IMR-90 (cell line): ENCODE data around the gene SLC9B2. TPM values are rescaled to one million over a fixed set of nuclear protein-coding genes. Genes with fewer than 3 reads are reported as not detected.

Experiments used
- ATAC-seq: fragments of 200-7000 bp; cut with Tn5 transposase; 2 replicates; pipeline ENCODE4 v1.9.1; 2020; ENCODE audit warnings: low read depth, mild to moderate bottlenecking, moderate library complexity
- BruUV-seq: library from RNA; stranded (reverse); fragments of 400-500 nt; replicated peaks from 2 replicates; lab custom pipeline; 2021; lab: Mats Ljungman, UMichigan
- CTCF ChIA-PET: fragments of 300-600 bp; formaldehyde crosslinking; extraction: SDS; loops from one replicate; lab custom pipeline; 2021; ENCODE audit warnings: antibody characterized with exemption; lab: Yijun Ruan, JAX
- POLR2A ChIA-PET: fragments of 300-600 bp; sonication (Branson Sonifier 250); formaldehyde crosslinking; loops from one replicate; lab custom pipeline; 2022; ENCODE audit warnings: antibody characterized with exemption; ENCODE audit not compliant: unreplicated experiment; lab: Charles Lee
- DNase-seq: peaks from one replicate; pipeline ENCODE4 v3.0.0; 2013
- H2AFZ ChIP-seq: replicated peaks from 2 replicates; pipeline ENCODE3; 2013; ENCODE audit warnings: low read length, mild to moderate bottlenecking; ENCODE audit not compliant: poor library complexity
- H2AK5ac ChIP-seq: 2 replicates; pipeline ENCODE4 v1.6.1; 2013; ENCODE audit warnings: low read depth, low read length, inconsistent platforms
- H2AK9ac ChIP-seq: replicated peaks from 2 replicates; pipeline ENCODE3; 2013; ENCODE audit warnings: mild to moderate bottlenecking, low read depth, low read length, moderate library complexity; ENCODE audit not compliant: poor library complexity
- H2BK120ac ChIP-seq: 2 replicates; pipeline ENCODE4 v1.6.1; 2013; ENCODE audit warnings: low read depth, low read length, inconsistent platforms
- H2BK15ac ChIP-seq: 3 replicates; pipeline ENCODE4 v1.6.1; 2013; ENCODE audit warnings: low read depth, low read length, inconsistent platforms
- H2BK20ac ChIP-seq: 2 replicates; pipeline ENCODE4 v1.6.1; 2013; ENCODE audit warnings: low read depth, mild to moderate bottlenecking, inconsistent platforms, low read length, moderate library complexity
- H2BK5ac ChIP-seq: 2 replicates; pipeline ENCODE4 v1.6.1; 2013; ENCODE audit warnings: mild to moderate bottlenecking, low read depth, low read length, inconsistent platforms; ENCODE audit not compliant: poor library complexity, severe bottlenecking
- H3K14ac ChIP-seq: replicated peaks from 2 replicates; pipeline ENCODE4 v1.6.1; 2013; ENCODE audit warnings: low read depth, low read length, inconsistent platforms
- H3K18ac ChIP-seq: 2 replicates; pipeline ENCODE4 v1.6.1; 2013; ENCODE audit warnings: low read depth, low read length, control low read depth
- H3K23ac ChIP-seq: 2 replicates; pipeline ENCODE4 v1.6.1; 2013; ENCODE audit warnings: low read depth, low read length, inconsistent platforms
- H3K27ac ChIP-seq: 2 replicates; pipeline ENCODE4 v1.5.1; 2013; ENCODE audit warnings: mild to moderate bottlenecking, control low read depth, low read length; ENCODE audit not compliant: insufficient read depth
- H3K27me3 ChIP-seq: 2 replicates; pipeline ENCODE4 v1.6.1; 2013; ENCODE audit warnings: low read length; ENCODE audit not compliant: control insufficient read depth, insufficient read depth
- H3K36me3 ChIP-seq: 2 replicates; pipeline ENCODE4 v1.6.1; 2013; ENCODE audit warnings: low read length, mixed read lengths; ENCODE audit not compliant: control insufficient read depth, insufficient read depth
- H3K4ac ChIP-seq: 2 replicates; pipeline ENCODE4 v1.6.1; 2013; ENCODE audit warnings: low read depth, low read length, inconsistent platforms
- H3K4me1 ChIP-seq: 2 replicates; pipeline ENCODE4 v1.6.1; 2013; ENCODE audit warnings: low read length, mixed read lengths; ENCODE audit not compliant: control insufficient read depth, insufficient read depth
- H3K4me2 ChIP-seq: 2 replicates; pipeline ENCODE4 v1.6.1; 2013; ENCODE audit warnings: low read depth, mild to moderate bottlenecking, control low read depth, low read length, moderate library complexity
- H3K4me3 ChIP-seq: 2 replicates; pipeline ENCODE4 v1.5.1; 2013; ENCODE audit warnings: low read depth, mild to moderate bottlenecking, control low read depth, low read length, moderate library complexity; ENCODE audit not compliant: insufficient read depth
- H3K56ac ChIP-seq: 2 replicates; pipeline ENCODE4 v1.6.1; 2013; ENCODE audit warnings: low read length, inconsistent platforms; ENCODE audit not compliant: insufficient read depth; ENCODE audit errors: extremely low read depth
- H3K79me1 ChIP-seq, 2 experiments: 2 replicates each; pipeline ENCODE4 v1.6.1; 2013; ENCODE audit warnings: low read length in 2 of 2, inconsistent platforms in 1 of 2, low read depth in 1 of 2
- H3K9ac ChIP-seq: 2 replicates; pipeline ENCODE4 v1.6.1; 2013; ENCODE audit warnings: low read depth, low read length, control low read depth
- H3K9me1 ChIP-seq: 2 replicates; pipeline ENCODE4 v1.6.1; 2013; ENCODE audit warnings: low read length, inconsistent platforms; ENCODE audit not compliant: insufficient read depth
- H3K9me3 ChIP-seq: 2 replicates; pipeline ENCODE4 v1.6.1; 2013; ENCODE audit warnings: low read length; ENCODE audit not compliant: control insufficient read depth, insufficient read depth
- H4K20me1 ChIP-seq: 2 replicates; pipeline ENCODE4 v1.6.1; 2013; ENCODE audit warnings: low read length, inconsistent platforms; ENCODE audit not compliant: insufficient read depth
- H4K5ac ChIP-seq: 2 replicates; pipeline ENCODE4 v1.6.1; 2013; ENCODE audit warnings: mild to moderate bottlenecking, low read depth, low read length, control low read depth
- H4K8ac ChIP-seq, 2 experiments: 2 replicates each; pipeline ENCODE4 v1.6.1; 2013; ENCODE audit warnings: low read depth in 2 of 2, low read length in 2 of 2, control low read depth in 1 of 2, inconsistent platforms in 1 of 2
- H4K91ac ChIP-seq: 2 replicates; pipeline ENCODE4 v1.6.1; 2013; ENCODE audit warnings: low read depth, low read length, inconsistent platforms; ENCODE audit not compliant: insufficient read depth
- FOS ChIP-seq: fragments of 150-350 bp; IDR thresholded peaks from 2 replicates; pipeline ENCODE4 v1.6.1; 2016; ENCODE audit warnings: low read depth, low read length
- POLR2A ChIP-seq: IDR thresholded peaks from 2 replicates; pipeline ENCODE4 v1.6.1; 2012; ENCODE audit warnings: mild to moderate bottlenecking, low read depth, low read length
- WGBS, 2 experiments: methylation state at CpG; one replicate each; pipeline versions ENCODE4 v1.1.5 to v1.1.7; 2013; ENCODE audit warnings: missing lambda C conversion rate in 2 of 2; ENCODE audit not compliant: insufficient read length in 1 of 2; ENCODE audit errors: extremely low coverage in 2 of 2; 5-methylcytosine and 5-hydroxymethylcytosine counted together
- dilution Hi-C: fragments of 300-500 bp; cut with HindIII; formaldehyde crosslinking; loops from one replicate; pipeline ENCODE4 v1.14.3; 2018; ENCODE audit warnings: low sequenced_read_pairs; ENCODE audit not compliant: unreplicated experiment
- in situ Hi-C: fragments of 300-500 bp; cut with MboI; formaldehyde crosslinking; loops from 3 replicates; pipeline ENCODE4 v1.14.3; 2019; ENCODE audit warnings: low sequenced_read_pairs, inconsistent platforms, mixed read lengths
- intact Hi-C: fragments of 100-400 bp; cut with micrococcal nuclease; formaldehyde crosslinking; loops from 2 replicates; pipeline ENCODE4 v1.10.0; 2022
- polyA plus RNA-seq, 3 experiments: library from polyadenylated mRNA; depleted of rRNA; stranded (reverse); fragments of >200 nt; gene quantifications; 2 replicates each; pipeline ENCODE4 v1.2.3, GENCODE V29; 2012; ENCODE audit warnings: low replicate concordance in 1 of 3
- total RNA-seq: library from RNA; depleted of rRNA; stranded (reverse); fragments of >200 nt; gene quantifications from 2 replicates; pipeline ENCODE4 v1.2.3, GENCODE V29; 2012
- TF ChIP-seq, protein P1 (sequence below): conservative IDR thresholded peaks from 2 replicates; pipeline ENCODE4 v1.5.1; 2012; ENCODE audit warnings: mild to moderate bottlenecking, low read depth, low read length, improper control_type of control experiment

SLC9B2 gene
- total and polyA plus RNA-seq, 2 of the 4 experiments (the other 2 are of a cell fraction) = 5.7 to 9.0 TPM

DNA sequence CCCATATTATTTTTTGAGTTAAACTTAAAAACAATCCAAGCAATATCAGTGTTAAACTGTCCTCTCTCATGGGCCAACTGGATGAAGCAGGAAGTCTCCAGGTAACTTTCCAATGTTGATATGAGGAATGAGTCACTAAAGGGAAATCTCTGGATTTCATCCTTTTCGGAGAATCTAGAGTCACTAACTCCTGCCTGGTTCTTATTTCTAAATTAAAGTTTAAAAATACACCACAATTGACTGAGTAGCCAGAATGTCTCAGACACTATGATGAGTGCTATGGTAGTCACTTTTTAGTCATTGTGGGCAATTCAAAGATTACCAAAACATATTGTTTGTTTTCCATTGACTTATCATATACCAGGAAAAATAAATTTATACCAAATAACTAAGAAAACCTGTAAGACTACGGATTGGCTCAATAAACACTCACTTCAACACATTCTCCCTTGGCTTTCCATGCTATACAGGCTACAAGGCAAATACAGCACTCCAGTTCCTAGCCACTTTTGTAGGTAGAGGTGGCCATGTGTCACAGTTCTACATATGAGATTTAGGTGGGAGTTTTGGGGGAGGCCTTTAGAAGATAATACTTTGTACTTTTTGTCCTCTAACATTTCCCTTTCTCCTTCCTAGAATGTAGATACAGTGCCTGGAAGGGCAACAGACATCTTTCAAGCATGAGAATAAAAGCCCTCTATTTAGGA is 8.6 kb downstream of the SLC9B2 start:
- Histone ChIP-seq H2AK9ac (no peak overlapping the region), H2BK20ac (no peak overlapping the region), H3K27me3 (no peaks in the 10 kb centered on the region), H2BK15ac (no peak overlapping the region), H4K20me1 (no peaks in the 10 kb centered on the region), H3K14ac (no peak overlapping the region), H3K36me3 (no peaks in the 10 kb centered on the region; the same call in 1 of the 2 replicates), H4K91ac (no peak overlapping the region), H3K27ac (no peak overlapping the region), H4K5ac (no peak overlapping the region), H3K23ac (no peak overlapping the region), H3K4me2 (no peak overlapping the region), H3K9me1 (no peaks in the 10 kb centered on the region; the same call in 1 of the 2 replicates), H2BK120ac (no peak overlapping the region), H2BK5ac (no peak overlapping the region), H4K8ac (no peak overlapping the region), H3K4me3 (no peak overlapping the region), H3K4ac (no peak overlapping the region), H3K4me1 (peaks cover 2% of the 10 kb centered on the region; the same call in 1 of the 2 replicates), H3K9ac (no peak overlapping the region), H3K56ac (no peak overlapping the region), H3K18ac (no peak overlapping the region), H3K9me3 (no peaks in the 10 kb centered on the region), H2AFZ (no peak overlapping the region), H3K79me1 (peaks cover 3 to 8% of the 10 kb centered on the region in 2 experiments; a peak in 3 of 4 replicates), H2AK5ac (no peak overlapping the region)
- DNase-seq = peak; percentile 39
- TF ChIP-seq, protein P1, sequence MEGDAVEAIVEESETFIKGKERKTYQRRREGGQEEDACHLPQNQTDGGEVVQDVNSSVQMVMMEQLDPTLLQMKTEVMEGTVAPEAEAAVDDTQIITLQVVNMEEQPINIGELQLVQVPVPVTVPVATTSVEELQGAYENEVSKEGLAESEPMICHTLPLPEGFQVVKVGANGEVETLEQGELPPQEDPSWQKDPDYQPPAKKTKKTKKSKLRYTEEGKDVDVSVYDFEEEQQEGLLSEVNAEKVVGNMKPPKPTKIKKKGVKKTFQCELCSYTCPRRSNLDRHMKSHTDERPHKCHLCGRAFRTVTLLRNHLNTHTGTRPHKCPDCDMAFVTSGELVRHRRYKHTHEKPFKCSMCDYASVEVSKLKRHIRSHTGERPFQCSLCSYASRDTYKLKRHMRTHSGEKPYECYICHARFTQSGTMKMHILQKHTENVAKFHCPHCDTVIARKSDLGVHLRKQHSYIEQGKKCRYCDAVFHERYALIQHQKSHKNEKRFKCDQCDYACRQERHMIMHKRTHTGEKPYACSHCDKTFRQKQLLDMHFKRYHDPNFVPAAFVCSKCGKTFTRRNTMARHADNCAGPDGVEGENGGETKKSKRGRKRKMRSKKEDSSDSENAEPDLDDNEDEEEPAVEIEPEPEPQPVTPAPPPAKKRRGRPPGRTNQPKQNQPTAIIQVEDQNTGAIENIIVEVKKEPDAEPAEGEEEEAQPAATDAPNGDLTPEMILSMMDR = no peak
- TF ChIP-seq FOS (0 out of 2 replicates have a peak, but pooled peaks have one; percentile 38), POLR2A (no peak)
- no CpG with 5 or more reads among the region's 2 CpGs for WGBS, 2 experiments
- peak; percentile 14; the same call in 1 of the 2 replicates for ATAC-seq
- in situ Hi-C loops = no loop called here
- ChIA-PET CTCF (no interaction called here), POLR2A (no interaction called here)
- intact Hi-C loops = no loop called here
- no TSS peak for BruUV-seq
- dilution Hi-C loops = no loop called here
